Measurements from ENCODE around the gene AGL. TPM values are rescaled to one million over a fixed set of nuclear protein-coding genes. Genes with fewer than 3 reads are reported as not detected.

Gene AGL
- total and polyA plus RNA-seq, 10 of the 15 experiments (the other 5 are each of a cell fraction or from before 2014, with no cell fraction given): 5.6 to 21.6 (median 13.7) TPM

DNA sequence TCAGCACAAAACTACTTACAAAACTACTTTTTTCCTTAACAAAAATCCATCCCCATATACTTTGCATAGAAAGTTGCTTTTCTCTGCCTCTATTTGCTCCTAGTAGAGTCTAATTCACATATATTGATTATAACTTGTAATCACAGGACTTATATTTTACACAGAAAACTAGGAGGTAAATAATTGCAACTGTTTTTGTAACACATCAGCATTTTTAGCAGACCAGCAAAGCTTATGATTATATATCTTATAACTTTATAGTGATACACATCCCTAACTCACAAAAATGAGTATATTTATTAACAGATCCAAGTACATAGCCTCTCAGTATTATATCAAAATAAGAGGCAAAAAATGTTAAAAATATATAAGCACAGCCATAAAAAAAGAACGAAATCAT, 102.4 kb downstream of the AGL start (continued):
- TF ChIP-seq, protein P1, sequence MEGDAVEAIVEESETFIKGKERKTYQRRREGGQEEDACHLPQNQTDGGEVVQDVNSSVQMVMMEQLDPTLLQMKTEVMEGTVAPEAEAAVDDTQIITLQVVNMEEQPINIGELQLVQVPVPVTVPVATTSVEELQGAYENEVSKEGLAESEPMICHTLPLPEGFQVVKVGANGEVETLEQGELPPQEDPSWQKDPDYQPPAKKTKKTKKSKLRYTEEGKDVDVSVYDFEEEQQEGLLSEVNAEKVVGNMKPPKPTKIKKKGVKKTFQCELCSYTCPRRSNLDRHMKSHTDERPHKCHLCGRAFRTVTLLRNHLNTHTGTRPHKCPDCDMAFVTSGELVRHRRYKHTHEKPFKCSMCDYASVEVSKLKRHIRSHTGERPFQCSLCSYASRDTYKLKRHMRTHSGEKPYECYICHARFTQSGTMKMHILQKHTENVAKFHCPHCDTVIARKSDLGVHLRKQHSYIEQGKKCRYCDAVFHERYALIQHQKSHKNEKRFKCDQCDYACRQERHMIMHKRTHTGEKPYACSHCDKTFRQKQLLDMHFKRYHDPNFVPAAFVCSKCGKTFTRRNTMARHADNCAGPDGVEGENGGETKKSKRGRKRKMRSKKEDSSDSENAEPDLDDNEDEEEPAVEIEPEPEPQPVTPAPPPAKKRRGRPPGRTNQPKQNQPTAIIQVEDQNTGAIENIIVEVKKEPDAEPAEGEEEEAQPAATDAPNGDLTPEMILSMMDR (IDR thresholded peaks at IDR 0.05 in 2 of 3, conservative IDR thresholded peaks at IDR 0.05 in 1 of 3; ENCODE audit: control insufficient read depth in 2 of 3, extremely low read depth in 1 of 3, insufficient read depth in 1 of 3, low read depth in 3 of 3, low read length in 3 of 3): no peak
- TF ChIP-seq RBBP5 (conservative IDR thresholded peaks at IDR 0.05): no peak
- no peak for TF ChIP-seq EGR1 (IDR thresholded peaks at IDR 0.05; ENCODE audit: borderline replicate concordance in 1 of 2, low read depth in 2 of 2, low read length in 2 of 2)

DNA sequence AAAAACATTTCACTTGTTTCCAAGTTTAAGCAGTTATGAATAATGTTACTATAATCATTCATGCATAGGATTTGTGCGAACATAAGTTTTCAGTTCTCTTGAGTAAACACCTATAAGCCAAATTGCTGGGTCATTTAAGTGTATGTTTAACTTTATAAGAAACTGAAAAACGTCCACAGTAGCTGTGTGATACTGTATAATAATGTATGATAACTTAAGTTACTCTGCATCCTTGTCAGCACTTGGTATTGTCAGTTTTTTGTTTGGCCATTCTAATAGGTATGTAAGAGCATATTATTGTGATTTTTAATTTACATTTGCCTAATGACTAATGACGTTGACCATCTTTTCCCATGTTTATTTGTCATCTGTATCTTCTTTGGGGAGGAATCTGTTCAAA, 105.2 kb downstream of the AGL start:
- TF ChIP-seq, protein P2, sequence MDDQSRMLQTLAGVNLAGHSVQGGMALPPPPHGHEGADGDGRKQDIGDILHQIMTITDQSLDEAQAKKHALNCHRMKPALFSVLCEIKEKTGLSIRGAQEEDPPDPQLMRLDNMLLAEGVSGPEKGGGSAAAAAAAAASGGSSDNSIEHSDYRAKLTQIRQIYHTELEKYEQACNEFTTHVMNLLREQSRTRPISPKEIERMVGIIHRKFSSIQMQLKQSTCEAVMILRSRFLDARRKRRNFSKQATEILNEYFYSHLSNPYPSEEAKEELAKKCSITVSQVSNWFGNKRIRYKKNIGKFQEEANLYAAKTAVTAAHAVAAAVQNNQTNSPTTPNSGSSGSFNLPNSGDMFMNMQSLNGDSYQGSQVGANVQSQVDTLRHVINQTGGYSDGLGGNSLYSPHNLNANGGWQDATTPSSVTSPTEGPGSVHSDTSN (IDR thresholded peaks at IDR 0.05; ENCODE audit: insufficient replicate concordance, low read depth, low read length): no peak
- TF ChIP-seq, protein P3, sequence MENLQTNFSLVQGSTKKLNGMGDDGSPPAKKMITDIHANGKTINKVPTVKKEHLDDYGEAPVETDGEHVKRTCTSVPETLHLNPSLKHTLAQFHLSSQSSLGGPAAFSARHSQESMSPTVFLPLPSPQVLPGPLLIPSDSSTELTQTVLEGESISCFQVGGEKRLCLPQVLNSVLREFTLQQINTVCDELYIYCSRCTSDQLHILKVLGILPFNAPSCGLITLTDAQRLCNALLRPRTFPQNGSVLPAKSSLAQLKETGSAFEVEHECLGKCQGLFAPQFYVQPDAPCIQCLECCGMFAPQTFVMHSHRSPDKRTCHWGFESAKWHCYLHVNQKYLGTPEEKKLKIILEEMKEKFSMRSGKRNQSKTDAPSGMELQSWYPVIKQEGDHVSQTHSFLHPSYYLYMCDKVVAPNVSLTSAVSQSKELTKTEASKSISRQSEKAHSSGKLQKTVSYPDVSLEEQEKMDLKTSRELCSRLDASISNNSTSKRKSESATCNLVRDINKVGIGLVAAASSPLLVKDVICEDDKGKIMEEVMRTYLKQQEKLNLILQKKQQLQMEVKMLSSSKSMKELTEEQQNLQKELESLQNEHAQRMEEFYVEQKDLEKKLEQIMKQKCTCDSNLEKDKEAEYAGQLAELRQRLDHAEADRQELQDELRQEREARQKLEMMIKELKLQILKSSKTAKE (IDR thresholded peaks at IDR 0.05; ENCODE audit: low read depth, poor library complexity, severe bottlenecking): no peak
- TF ChIP-seq IKZF2 (IDR thresholded peaks at IDR 0.05): no peak
- no peak for TF ChIP-seq CBX3 (IDR thresholded peaks at IDR 0.05; ENCODE audit: borderline replicate concordance, low read depth)
- WGBS (ENCODE audit: insufficient coverage, insufficient replicate concordance, low lambda C conversion rate, missing lambda C conversion rate): 57% methylated on average over 3 of the region's 3 CpGs
- intact Hi-C loops (cut with micrococcal nuclease; ENCODE audit: unreplicated experiment): no loop called here
- in situ Hi-C loops (cut with MboI): no loop called here
- Histone ChIP-seq H2AFZ (ENCODE audit: control insufficient read depth, low read depth, low read length) (no peak overlapping the region), H3K4me1 (ENCODE audit: control insufficient read depth, insufficient read depth, low read length) (no peaks in the 10 kb centered on the region), H3K4me3 (no peak overlapping the region), H3K9ac (ENCODE audit: control insufficient read depth, insufficient read depth, low read length) (no peak overlapping the region), H3K36me3 (ENCODE audit: control insufficient read depth in 2 of 2, insufficient read depth in 2 of 2, low read length in 1 of 2) (no peaks in the 10 kb centered on the region), H3K27ac (ENCODE audit: control insufficient read depth, insufficient read depth) (no peak overlapping the region), H3K27me3 (replicated peaks in 1 of 2; ENCODE audit: control insufficient read depth in 2 of 2, insufficient read depth in 2 of 2, low read length in 1 of 2) (no peaks in the 10 kb centered on the region), H4K20me1 (ENCODE audit: control insufficient read depth, insufficient read depth) (no peaks in the 10 kb centered on the region), H3K79me2 (ENCODE audit: control insufficient read depth, insufficient read depth, low read length) (no peaks in the 10 kb centered on the region), H3K9me3 (replicated peaks; ENCODE audit: control insufficient read depth, insufficient read depth, low read length) (no peaks in the 10 kb centered on the region), H3K4me2 (ENCODE audit: control insufficient read depth, insufficient read depth) (no peak overlapping the region)
- FAIRE-seq (no peak), DNase-seq (ENCODE audit: low read depth, low spot score) (no peak), ATAC-seq (no peak)
- ChIA-PET CTCF (no interaction called here), RAD21 (ENCODE audit: unreplicated experiment) (no interaction called here), SMC1A (ENCODE audit: uncharacterized antibody, unreplicated experiment) (no interaction called here), POLR2A (no interaction called here)
- no TSS peak for BruUV-seq (replicated peaks)

Measured in GM12878 (cell line).